Kidney (tissue), 14 donors: ENCODE measurements around the gene ADGRA1. TPM values are rescaled to one million over a fixed set of nuclear protein-coding genes. Genes with fewer than 3 reads are reported as not detected.

ENCODE experiments used
- DNase-seq, 5 donors: peaks; one replicate each; pipeline ENCODE4 v3.0.0-alpha.2; 2013 to 2020
- FAIRE-seq: peaks from 2 replicates; lab custom pipeline; 2012; peaks lifted over from hg19 to GRCh38; lab: Jason Lieb, UNC
- H3K27ac ChIP-seq, 2 donors: one replicate each; pipeline ENCODE4 v1.7.0; 2013; ENCODE audit warnings: low read depth in 2 of 2, low read length in 2 of 2, inconsistent platforms in 1 of 2
- H3K27me3 ChIP-seq: one replicate; pipeline ENCODE4 v1.7.1; 2013; ENCODE audit warnings: low read length, inconsistent platforms; ENCODE audit not compliant: control insufficient read depth, insufficient read depth
- H3K36me3 ChIP-seq, 3 donors: one replicate each; pipeline versions ENCODE4 v1.7.0 to v1.7.1; 2013; ENCODE audit warnings: low read length in 3 of 3, control low read depth in 1 of 3, inconsistent platforms in 1 of 3; ENCODE audit not compliant: insufficient read depth in 3 of 3, control insufficient read depth in 2 of 3
- H3K4me1 ChIP-seq, 3 donors: one replicate each; pipeline versions ENCODE4 v1.7.0 to v1.7.1; 2013; ENCODE audit warnings: low read length in 3 of 3, inconsistent platforms in 1 of 3, low read depth in 1 of 3; ENCODE audit not compliant: control insufficient read depth in 2 of 3, insufficient read depth in 2 of 3
- H3K4me3 ChIP-seq, 3 donors: one replicate each; pipeline versions ENCODE4 v1.7.0 to v1.8.1; 2013; ENCODE audit warnings: low read length in 3 of 3, control low read depth in 1 of 3, inconsistent platforms in 1 of 3
- H3K9ac ChIP-seq, 3 donors: one replicate each; pipeline versions ENCODE4 v1.7.0 to v1.7.1; 2013; ENCODE audit warnings: low read length in 3 of 3, control low read depth in 1 of 3, inconsistent platforms in 1 of 3
- H3K9me3 ChIP-seq, 3 donors: one replicate each; pipeline versions ENCODE4 v1.7.0 to v1.7.1; 2013; ENCODE audit warnings: low read length in 3 of 3, control low read depth in 1 of 3, inconsistent platforms in 1 of 3; ENCODE audit not compliant: control insufficient read depth in 2 of 3, insufficient read depth in 1 of 3
- intact Hi-C: fragments of 100-400 bp; cut with DNase I; formaldehyde crosslinking; loops from one replicate; pipeline ENCODE4 v1.11.1; 2022
- polyA plus RNA-seq: library from polyadenylated mRNA; stranded (reverse); fragments of 350-450 nt; fragmentation: Illumina TruSeq; extraction: RNeasy Lipid Tissue Mini Kit (QIAGEN cat#74804); gene quantifications from one replicate; pipeline ENCODE4 v1.2.3, GENCODE V29; 2014; ENCODE audit warnings: low read depth, low replicate concordance; ENCODE audit not compliant: insufficient read depth
- total RNA-seq: library from RNA; stranded (reverse); fragmentation: NEBNext Ultra II Directional; extraction: Animal tissue kit (Norgen Biotek cat#: 25700); gene quantifications from one replicate; pipeline ENCODE4 v1.2.1, GENCODE V29; 2021
- TF ChIP-seq, protein P1 (sequence below): IDR thresholded peaks from 3 replicates; pipeline ENCODE4 v1.5.1; 2012; ENCODE audit warnings: mild to moderate bottlenecking, moderate library complexity, borderline replicate concordance; ENCODE audit not compliant: insufficient read depth; ENCODE audit errors: extremely low read depth
- donor health status: control.
- donor health status: control.
- donor health status: control.
- donor health status: control.
- donor health status: control.
- donor health status: DM: yes; HTN: yes; CAD: no.
- donor health status: Normal renal cell carcinoma (clear cell type).

Gene ADGRA1
- total and polyA plus RNA-seq, 2 donors from 2014 or later, result 0.91 to 1.1 TPM

DNA sequence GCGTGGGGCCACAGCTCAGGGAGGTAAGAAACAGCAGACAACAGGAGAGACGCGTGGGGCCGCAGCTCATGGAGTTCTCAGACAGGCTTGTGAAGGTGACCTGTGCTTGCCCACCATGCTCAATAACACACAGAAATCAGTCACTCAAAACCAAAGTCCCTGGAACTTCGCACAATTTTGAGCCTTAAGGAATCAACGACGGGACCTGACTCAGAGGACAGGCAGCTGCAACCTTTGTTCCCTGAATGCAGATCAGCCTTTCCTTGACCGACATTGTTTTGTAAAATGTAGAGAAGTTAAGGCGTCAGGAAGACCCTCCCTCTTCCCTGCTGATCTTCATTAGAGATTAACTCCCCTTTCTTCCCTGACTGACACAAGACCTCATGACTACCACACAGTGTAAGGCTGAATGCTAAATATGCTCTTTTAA, 63.8 kb downstream of the ADGRA1 start:
- intact Hi-C loops, result no loop called here
- H3K9ac ChIP-seq, result no peak overlapping the region
- FAIRE-seq, result no peak

DNA sequence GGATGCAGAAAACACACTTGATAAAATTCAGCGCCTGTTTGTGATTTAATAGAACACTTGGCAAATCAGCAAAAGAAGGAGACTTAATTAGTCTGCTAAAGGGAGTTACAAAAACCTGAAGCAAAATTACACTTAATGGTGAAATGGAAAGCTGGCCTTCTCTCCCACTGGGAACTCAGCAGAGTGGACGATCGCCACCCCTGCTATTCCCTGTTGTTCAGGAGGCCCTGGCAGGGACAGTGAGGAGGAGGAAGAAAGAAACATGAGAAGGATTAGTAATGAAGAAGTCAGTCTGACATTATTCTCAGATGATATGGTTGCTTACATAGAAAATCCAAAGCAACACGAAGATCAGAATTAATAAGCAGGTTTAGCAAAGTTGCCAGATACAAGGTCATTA, 66.7 kb downstream of the ADGRA1 start:
- Histone ChIP-seq H3K9me3 (no peaks in the 10 kb centered on the region), H3K36me3 (no peaks in the 10 kb centered on the region), H3K4me3 (no peak overlapping the region), H3K27me3 (no peaks in the 10 kb centered on the region), H3K9ac (no peak overlapping the region), H3K27ac (no peak overlapping the region), H3K4me1 (no peaks in the 10 kb centered on the region)
- TF ChIP-seq, protein P1, sequence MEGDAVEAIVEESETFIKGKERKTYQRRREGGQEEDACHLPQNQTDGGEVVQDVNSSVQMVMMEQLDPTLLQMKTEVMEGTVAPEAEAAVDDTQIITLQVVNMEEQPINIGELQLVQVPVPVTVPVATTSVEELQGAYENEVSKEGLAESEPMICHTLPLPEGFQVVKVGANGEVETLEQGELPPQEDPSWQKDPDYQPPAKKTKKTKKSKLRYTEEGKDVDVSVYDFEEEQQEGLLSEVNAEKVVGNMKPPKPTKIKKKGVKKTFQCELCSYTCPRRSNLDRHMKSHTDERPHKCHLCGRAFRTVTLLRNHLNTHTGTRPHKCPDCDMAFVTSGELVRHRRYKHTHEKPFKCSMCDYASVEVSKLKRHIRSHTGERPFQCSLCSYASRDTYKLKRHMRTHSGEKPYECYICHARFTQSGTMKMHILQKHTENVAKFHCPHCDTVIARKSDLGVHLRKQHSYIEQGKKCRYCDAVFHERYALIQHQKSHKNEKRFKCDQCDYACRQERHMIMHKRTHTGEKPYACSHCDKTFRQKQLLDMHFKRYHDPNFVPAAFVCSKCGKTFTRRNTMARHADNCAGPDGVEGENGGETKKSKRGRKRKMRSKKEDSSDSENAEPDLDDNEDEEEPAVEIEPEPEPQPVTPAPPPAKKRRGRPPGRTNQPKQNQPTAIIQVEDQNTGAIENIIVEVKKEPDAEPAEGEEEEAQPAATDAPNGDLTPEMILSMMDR, result no peak
- FAIRE-seq (no peak), DNase-seq (no peak)
- intact Hi-C loops, result no loop called here

More for the DNA sequence above, 63.8 kb downstream of the ADGRA1 start:
- Histone ChIP-seq H3K4me3 (no peak overlapping the region), H3K27ac (no peak overlapping the region), H3K36me3 (no peaks in the 10 kb centered on the region), H3K4me1 (no peaks in the 10 kb centered on the region), H3K27me3 (no peaks in the 10 kb centered on the region), H3K9me3 (peaks cover 0 to 4% (median 3%) of the 10 kb centered on the region in 3 donors)
- DNase-seq, result peak in 2 of 5 donors; percentile 65 to 74
- TF ChIP-seq, protein P1, result no peak

DNA sequence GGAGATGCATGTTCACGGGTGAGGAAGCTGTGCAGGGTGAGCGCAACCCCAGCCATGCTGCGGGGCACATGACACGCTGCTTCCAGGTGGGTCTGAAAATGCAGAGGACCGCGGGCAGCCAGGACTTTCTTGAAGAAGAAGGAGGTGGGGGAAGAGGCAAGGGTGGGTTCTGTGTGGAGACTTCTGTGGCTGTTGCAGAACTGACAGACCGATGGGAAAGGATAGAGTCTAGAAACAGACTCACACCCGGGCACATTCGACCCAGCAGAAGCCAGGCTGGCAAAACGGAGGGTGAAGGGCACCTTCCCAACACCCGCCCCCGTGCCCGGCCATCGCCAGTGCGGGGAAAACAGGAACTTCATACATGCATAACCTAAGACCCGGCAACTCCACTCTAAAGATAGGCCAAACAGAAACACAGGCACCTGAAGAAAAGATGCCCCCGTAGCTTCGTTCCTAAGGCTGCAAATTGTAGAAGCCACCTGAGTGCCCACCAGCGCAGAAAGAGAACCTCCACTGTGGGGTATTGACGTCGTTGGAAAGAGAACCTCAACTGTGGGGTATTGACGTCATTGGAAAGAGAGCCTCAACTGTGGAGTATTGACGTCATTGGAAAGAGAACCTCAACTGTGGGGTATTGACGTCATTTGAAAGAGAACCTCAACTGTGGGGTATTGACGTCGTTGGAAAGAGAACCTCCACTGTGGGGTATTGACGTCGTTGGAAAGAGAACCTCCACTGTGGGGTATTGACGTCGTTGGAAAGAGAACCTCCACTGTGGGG, 67.5 kb downstream of the ADGRA1 start:
- no peak overlapping the region for H3K4me3 ChIP-seq
- no peaks in the 10 kb centered on the region for H3K9me3 ChIP-seq
- no peak overlapping the region for H3K9ac ChIP-seq
- FAIRE-seq (no peak), DNase-seq (no peak)
- TF ChIP-seq, protein P1, result no peak
- H3K4me1 ChIP-seq, result no peaks in the 10 kb centered on the region
- no peak overlapping the region for H3K27ac ChIP-seq
- H3K27me3 ChIP-seq, result no peaks in the 10 kb centered on the region
- H3K36me3 ChIP-seq, result no peaks in the 10 kb centered on the region
- intact Hi-C loops, result no loop called here
